Putamen (tissue), 1 donor: Measurements from ENCODE around the gene GJB3.
"Not testable (repeated sequence)": the region's sequence is repeated elsewhere in the genome, so short reads cannot be mapped to it uniquely, and the experiment has no call there.

Experiments used
- DNase-seq: peaks from one replicate; pipeline ENCODE4 v3.0.0-alpha.2; 2016; ENCODE audit warnings: low spot score

Gene GJB3

GRCh38 chr1:34786521-34787325 lies 5.7 kb downstream of the GJB3 start:
- DNase-seq: peak; percentile 69

- DNase-seq: no peak
Measured at GRCh38 chr1:34787461-34788420, 6.7 kb downstream of the GJB3 start.

- DNase-seq: no peak
Measured at GRCh38 chr1:34790985-34791384, 10.0 kb downstream of the GJB3 start.

GRCh38 chr1:34792424-34792823 lies 11.4 kb downstream of the GJB3 start:
- no peak for DNase-seq

- DNase-seq: no peak
Measured at GRCh38 chr1:34792868-34793727, 12.1 kb downstream of the GJB3 start, which contains the start of gene GJA4. Gene GJA4, plus strand, starts transcription at chr1:34792999. Its CDS starts 1,215 bp downstream, at chr1:34794214.

GRCh38 chr1:34794001-34794789 lies 13.2 kb downstream of the GJB3 start:
- no peak for DNase-seq

- no peak for DNase-seq
Measured at GRCh38 chr1:34794790-34795180, 13.8 kb downstream of the GJB3 start.

GRCh38 chr1:34795916-34796315 lies 14.9 kb downstream of the GJB3 start:
- no peak for DNase-seq

- DNase-seq: no peak
Measured at GRCh38 chr1:34796990-34797389, 16.0 kb downstream of the GJB3 start.

GRCh38 chr1:34800214-34800613 lies 19.2 kb downstream of the GJB3 start:
- no peak for DNase-seq

GRCh38 chr1:34803770-34804169 lies 22.8 kb downstream of the GJB3 start:
- no peak for DNase-seq

- DNase-seq: no peak
Measured at GRCh38 chr1:34806396-34806795, 25.4 kb downstream of the GJB3 start.

- DNase-seq: no peak
Measured at GRCh38 chr1:34808051-34808810, 27.2 kb downstream of the GJB3 start.

- DNase-seq: not testable (repeated sequence)
Measured at GRCh38 chr1:34810781-34811180, 29.8 kb downstream of the GJB3 start.

GRCh38 chr1:34816332-34816731 lies 35.3 kb downstream of the GJB3 start:
- DNase-seq: no peak

GRCh38 chr1:34816778-34817177 lies 35.8 kb downstream of the GJB3 start:
- DNase-seq: no peak

GRCh38 chr1:34818862-34819261 lies 37.8 kb downstream of the GJB3 start:
- DNase-seq: not testable (repeated sequence)

- DNase-seq: no peak
Measured at GRCh38 chr1:34822202-34822601, 41.2 kb downstream of the GJB3 start.

- DNase-seq: no peak
Measured at GRCh38 chr1:34824817-34825454, 43.9 kb downstream of the GJB3 start.
